Measurements from ENCODE around the gene GOLGA3.
"Not testable (repeated sequence)": the region's sequence is repeated elsewhere in the genome, so short reads cannot be mapped to it uniquely, and the experiment has no call there.

Gene GOLGA3

GRCh38 chr12:132836795-132837331 is 8.2 kb upstream of the GOLGA3 start:
- no peak for DNase-seq
- TF ChIP-seq GATA1 (IDR thresholded peaks at IDR 0.05; ENCODE audit: low read depth, low read length) (no peak), POLR2A (IDR thresholded peaks at IDR 0.05; ENCODE audit: low read length) (no peak)

DNA sequence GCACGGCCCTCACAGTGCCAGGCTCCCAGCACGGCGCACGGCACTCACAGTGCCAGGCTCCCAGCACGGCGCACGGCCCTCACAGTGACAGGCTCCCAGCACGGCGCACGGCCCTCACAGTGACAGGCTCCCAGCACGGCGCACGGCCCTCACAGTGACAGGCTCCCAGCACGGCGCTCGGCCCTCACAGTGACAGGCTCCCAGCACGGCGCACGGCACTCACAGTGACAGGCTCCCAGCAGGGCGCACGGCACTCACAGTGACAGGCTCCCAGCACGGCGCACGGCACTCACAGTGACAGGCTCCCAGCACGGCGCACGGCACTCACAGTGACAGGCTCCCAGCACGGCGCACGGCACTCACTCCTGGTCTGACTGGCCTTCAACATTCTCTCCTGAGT is 7.6 kb upstream of the GOLGA3 start:
- not testable (repeated sequence) for DNase-seq

DNA sequence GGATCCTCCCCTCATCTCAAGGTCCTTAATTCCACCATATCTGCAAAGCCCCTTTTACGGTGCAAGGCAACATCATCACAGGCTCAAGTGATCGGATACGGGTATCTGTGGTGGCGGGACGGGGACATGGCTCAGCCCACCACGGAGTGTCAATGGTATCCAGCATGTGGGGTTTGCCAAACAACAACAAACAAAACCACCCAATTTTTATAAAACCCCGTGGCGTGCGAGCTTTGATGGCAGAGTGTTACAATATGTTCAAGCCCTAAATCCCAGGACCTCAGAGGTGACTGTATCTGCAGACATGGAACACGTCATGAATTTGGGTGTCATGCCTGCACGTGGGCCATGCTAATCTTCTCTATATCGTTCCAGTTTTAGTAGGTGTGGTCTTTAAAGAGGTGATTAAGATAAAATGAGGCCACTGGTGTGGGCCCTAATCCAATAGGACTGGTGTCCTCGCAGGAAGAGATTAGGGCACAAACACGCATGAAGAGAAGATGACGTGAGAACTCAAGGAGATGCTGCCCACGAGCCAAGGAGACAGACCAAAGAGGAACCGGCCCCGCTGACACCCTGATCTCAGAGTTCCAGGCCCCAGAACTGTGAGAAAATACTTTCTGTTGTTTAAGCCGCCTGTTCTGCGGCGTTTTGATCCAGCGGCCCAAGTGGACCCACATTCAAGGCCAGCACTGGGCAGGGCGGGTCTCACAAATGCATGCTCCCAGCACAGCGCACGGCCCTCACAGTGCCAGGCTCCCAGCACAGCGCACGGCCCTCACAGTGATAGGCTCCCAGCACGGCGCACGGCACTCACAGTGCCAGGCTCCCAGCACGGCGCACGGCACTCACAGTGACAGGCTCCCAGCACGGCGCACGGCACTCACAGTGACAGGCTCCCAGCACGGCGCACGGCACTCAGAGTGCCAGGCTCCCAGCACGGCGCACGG is 6.7 kb upstream of the GOLGA3 start:
- TF ChIP-seq POLR2A (IDR thresholded peaks at IDR 0.05; ENCODE audit: low read length) (no peak), GATA1 (IDR thresholded peaks at IDR 0.05; ENCODE audit: low read depth, low read length) (no peak)
- peak; percentile 83 to 91 for DNase-seq

DNA sequence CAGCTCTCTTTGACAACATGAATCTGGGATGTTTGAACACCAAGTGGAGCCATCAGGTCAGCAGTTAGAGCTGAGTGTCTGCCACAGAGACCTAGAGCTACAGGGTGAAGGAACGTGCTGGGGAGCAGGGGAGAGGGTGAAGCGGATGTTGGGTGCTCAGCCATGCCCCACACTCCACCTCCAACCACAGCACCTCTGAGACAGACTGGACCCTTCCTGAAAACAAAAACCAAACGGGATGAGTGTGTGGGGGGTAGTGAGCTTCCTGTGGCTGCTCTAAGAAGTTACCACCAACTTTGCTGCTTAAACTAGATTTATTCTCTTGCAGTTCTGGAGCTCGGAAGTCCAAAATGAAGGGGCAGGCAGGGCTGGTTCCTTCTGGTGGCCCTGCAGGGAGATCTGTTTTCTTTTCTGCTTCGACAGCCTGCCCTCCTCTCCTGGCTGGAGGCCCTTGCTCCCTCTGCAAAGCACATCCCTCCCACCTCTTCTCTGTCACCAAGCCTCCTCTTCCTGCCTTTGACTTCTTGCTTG is 5.6 kb upstream of the GOLGA3 start:
- TF ChIP-seq GATA1 (IDR thresholded peaks at IDR 0.05; ENCODE audit: low read depth, low read length) (no peak), POLR2A (IDR thresholded peaks at IDR 0.05; ENCODE audit: low read length) (no peak)
- no peak for DNase-seq

DNA sequence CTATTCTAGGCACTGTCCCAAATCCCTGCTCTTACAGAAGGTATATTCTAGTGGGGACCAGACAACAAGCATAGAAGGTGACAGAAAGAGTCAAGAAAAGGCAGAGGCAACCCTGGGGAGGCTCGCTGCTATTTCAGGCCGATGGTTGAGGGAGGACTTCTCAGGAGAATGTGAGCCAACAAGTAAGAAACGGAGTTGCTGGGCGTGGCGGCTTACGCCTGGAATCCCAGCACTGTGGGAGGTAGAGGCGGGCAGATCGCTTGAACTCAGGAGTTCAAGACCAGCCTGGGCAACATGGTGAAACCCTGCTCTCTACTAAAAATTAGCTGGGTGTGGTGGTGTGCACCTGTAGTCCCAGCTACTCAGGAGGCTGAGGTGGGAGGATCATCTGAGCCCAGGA is 4.7 kb upstream of the GOLGA3 start:
- TF ChIP-seq POLR2A (IDR thresholded peaks at IDR 0.05; ENCODE audit: low read length) (no peak), GATA1 (IDR thresholded peaks at IDR 0.05; ENCODE audit: low read depth, low read length) (no peak)
- DNase-seq = no peak

DNA sequence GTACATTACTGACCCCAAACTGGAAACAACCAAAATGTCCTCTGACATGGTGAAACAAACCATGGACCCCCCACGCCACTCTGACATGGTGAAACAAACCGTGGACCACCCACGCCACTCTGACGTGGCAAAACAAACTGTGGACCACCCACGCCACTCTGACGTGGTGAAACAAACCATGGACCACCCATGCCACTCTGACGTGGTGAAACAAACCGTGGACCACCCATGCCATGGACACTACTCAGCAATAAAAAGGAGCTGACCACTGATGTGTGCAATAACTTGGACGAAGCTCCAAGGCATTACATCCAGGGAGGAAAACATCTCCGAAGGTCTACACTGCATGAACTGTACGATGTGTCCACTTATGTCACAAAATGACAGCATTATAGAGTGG is 3.1 kb upstream of the GOLGA3 start:
- no peak for TF ChIP-seq POLR2A (IDR thresholded peaks at IDR 0.05; ENCODE audit: low read length)
- TF ChIP-seq GATA1 (IDR thresholded peaks at IDR 0.05; ENCODE audit: low read depth, low read length) = no peak
- no peak for DNase-seq

GRCh38 chr12:132827763-132828703 is 636 bp downstream of the GOLGA3 start:
- TF ChIP-seq GATA1 (IDR thresholded peaks at IDR 0.05; ENCODE audit: low read depth, low read length) (no peak), POLR2A (IDR thresholded peaks at IDR 0.05; ENCODE audit: low read length) (no peak)
- peak; percentile 73 to 82 for DNase-seq

DNA sequence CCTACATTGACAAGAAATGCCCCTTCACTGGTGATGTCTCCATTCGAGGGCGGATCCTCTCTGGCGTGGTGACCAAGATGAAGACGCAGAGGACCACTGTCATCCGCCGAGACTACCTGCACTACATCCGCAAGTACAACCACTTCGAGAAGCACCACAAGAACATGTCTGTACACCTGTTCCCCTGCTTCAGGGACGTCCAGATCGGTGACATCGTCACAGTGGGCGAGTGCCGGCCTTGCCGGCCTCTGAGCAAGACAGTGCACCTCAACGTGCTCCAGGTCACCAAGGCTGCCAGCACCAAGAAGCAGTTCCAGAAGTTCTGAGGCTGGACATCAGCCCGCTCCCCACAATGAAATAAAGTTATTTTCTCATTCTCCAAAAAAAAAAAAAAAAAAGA is 2.8 kb downstream of the GOLGA3 start:
- no peak for TF ChIP-seq POLR2A (IDR thresholded peaks at IDR 0.05; ENCODE audit: low read length)
- TF ChIP-seq GATA1 (IDR thresholded peaks at IDR 0.05; ENCODE audit: low read depth, low read length) = no peak

DNA sequence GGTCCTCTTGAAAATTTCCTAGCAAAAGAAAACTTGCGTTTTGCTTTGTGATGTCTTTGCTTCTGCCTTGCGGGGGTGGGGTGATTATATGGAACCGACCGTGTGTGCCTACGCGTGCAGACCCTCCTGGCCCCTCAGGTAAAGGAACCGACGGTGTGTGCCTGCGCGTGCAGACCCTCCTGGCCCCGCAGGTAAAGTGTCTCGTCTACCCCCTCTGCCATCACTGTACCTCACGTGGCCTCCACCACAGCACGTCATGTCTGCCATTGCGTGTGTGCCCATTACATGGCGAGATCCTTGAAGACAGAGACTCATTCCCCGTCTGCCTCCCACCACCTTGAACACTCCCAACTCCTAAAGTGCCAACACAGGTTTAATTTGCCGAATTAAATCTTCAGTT is 3.6 kb downstream of the GOLGA3 start:
- DNase-seq = no peak
- TF ChIP-seq GATA1 (IDR thresholded peaks at IDR 0.05; ENCODE audit: low read depth, low read length) (no peak), POLR2A (IDR thresholded peaks at IDR 0.05; ENCODE audit: low read length) (no peak)

More for the DNA sequence above, 2.8 kb downstream of the GOLGA3 start:
- DNase-seq = no peak

DNA sequence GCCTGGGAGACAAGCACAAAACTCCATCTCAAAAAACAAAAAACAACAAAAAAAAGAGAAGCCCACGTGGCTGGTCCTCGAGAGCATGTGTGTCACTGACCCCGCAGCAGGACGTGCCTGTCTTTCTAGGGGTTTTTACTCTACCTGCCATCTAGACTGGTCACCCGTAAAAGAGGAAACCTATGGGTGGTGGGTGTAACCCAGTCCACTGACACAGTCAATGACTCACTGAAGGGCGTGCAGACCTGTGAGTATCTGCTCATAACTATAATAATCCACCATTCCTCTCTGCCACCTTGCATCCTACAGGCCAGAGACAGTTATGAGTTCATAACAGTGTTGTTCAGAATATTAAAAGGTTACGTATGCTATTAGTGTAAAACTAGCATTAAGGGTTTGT is 4.6 kb downstream of the GOLGA3 start:
- TF ChIP-seq GATA1 (IDR thresholded peaks at IDR 0.05; ENCODE audit: low read depth, low read length) (no peak), POLR2A (IDR thresholded peaks at IDR 0.05; ENCODE audit: low read length) (no peak)

GRCh38 chr12:132818562-132818961 is 10.1 kb downstream of the GOLGA3 start:
- DNase-seq = no peak
- TF ChIP-seq GATA1 (IDR thresholded peaks at IDR 0.05; ENCODE audit: low read depth, low read length) (no peak), POLR2A (IDR thresholded peaks at IDR 0.05; ENCODE audit: low read length) (no peak)

More for the DNA sequence above, 4.6 kb downstream of the GOLGA3 start:
- peak in 1 of 2 experiments; percentile 33 for DNase-seq

GRCh38 chr12:132814232-132814631 is 14.4 kb downstream of the GOLGA3 start:
- no peak for DNase-seq
- TF ChIP-seq GATA1 (IDR thresholded peaks at IDR 0.05; ENCODE audit: low read depth, low read length) (no peak), POLR2A (IDR thresholded peaks at IDR 0.05; ENCODE audit: low read length) (no peak)

GRCh38 chr12:132813443-132813842 is 15.2 kb downstream of the GOLGA3 start:
- DNase-seq = no peak
- no peak for TF ChIP-seq POLR2A (IDR thresholded peaks at IDR 0.05; ENCODE audit: low read length)
- TF ChIP-seq GATA1 (IDR thresholded peaks at IDR 0.05; ENCODE audit: low read depth, low read length) = no peak
